Fibroblast of gingiva (primary cell): ENCODE measurements around the gene PRR4.

Experiments
- DNase-seq: peaks from one replicate; pipeline ENCODE4 v3.0.0-alpha.2; 2011; ENCODE audit warnings: low read depth

PRR4 gene

GRCh38 chr12:10801741-10802140 is 47.5 kb downstream of the PRR4 start:
- no peak for DNase-seq
